Left cardiac atrium (tissue), 4 donors: ENCODE data around the gene MRPS2. TPM values are rescaled to one million over a fixed set of nuclear protein-coding genes. Genes with fewer than 3 reads are reported as not detected.
"Not testable (repeated sequence)": the region's sequence is repeated elsewhere in the genome, so short reads cannot be mapped to it uniquely, and the experiment has no call there.

Source experiments
- ATAC-seq, 2 donors: fragments of 200-7000 bp; cut with Tn5 transposase; one replicate each; pipeline ENCODE4 v1.9.1; 2020; ENCODE audit warnings: mild to moderate bottlenecking in 2 of 2, moderate library complexity in 2 of 2
- DNase-seq: peaks from one replicate; pipeline ENCODE4 v3.0.0-alpha.2; 2020
- intact Hi-C, 2 donors: fragments of 100-400 bp; cut with DNase I; formaldehyde crosslinking; loops; one replicate each; pipeline versions ENCODE4 v1.14.1 to v1.15.1; 2022 to 2023
- total RNA-seq, 2 donors: library from RNA; stranded (reverse); fragmentation: NEBNext Ultra II Directional; extraction: Animal tissue kit (Norgen Biotek cat#: 25700); gene quantifications; one replicate each; pipeline ENCODE4 v1.2.1, GENCODE V29; 2021
- donor health status: DM: no; HTN: yes; CAD: no.
- donor health status: DM: no; HTN: yes; CAD: no; lungs with severe emphysema.
- donor health status: DM: yes; HTN: yes; CAD: no.
- donor health status: Dilated cardiomyopathy.

MRPS2 gene
- total RNA-seq, 2 donors from 2014 or later: 32.6 to 34.0 TPM

DNA sequence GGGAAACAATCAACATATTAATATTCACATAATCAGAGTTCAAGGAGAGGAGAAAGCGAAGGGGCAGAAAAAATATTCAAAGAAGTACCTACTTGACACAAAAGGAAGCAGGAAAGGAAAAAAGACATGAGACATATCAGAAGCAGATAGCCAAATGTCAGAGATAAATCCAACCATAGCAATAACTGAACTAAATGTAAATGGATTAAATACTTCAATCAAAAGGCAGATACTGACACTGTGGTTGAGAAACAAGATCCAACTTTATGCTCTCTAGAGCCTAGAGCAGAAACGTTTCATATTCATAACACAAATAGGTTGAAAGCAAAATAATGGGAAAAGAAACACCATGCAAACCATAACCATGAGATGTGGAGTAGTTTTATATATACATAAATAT is 9.0 kb downstream of the MRPS2 start:
- intact Hi-C loops: no loop called here
- DNase-seq (no peak), ATAC-seq (no peak)

DNA sequence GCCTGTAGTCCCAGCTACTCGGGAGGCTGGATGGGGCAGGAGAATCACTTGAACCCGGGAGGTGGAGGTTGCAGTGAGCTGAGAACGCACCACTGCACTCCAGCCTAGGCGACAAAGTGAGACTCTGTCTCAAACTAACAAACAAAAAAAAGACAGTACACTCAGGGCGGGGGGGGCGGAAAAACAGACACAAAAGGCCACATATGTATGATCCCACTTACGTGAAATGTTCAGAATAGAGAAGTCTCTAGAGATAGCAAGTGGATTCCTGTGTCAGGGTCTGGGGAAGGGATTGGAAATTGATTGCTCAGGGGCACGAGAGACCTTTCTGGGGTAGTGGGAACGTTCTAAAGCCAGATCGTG is 11.7 kb downstream of the MRPS2 start:
- no peak for DNase-seq

DNA sequence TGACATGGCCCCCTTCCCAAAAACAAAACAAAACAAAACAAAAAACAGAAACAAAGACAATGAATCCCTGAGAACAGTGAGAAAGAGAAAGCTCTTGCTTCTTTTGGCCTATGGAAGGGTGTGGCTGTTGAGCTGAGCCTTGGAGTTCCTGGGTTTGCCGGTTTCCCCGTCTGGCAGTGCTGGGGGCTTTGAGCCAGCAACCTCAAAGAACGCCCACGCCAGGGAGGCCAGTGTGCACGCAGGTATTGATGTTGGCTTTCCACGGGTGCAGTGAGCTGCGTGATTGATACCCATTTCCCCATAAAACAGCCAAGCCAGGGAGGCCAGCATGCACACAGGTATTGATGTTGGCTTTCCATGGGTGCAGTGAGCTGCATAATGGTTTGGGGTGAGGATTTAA is 12.4 kb downstream of the MRPS2 start:
- DNase-seq: no peak

More for the DNA sequence above, 11.7 kb downstream of the MRPS2 start:
- intact Hi-C loops: no loop called here
- no peak for ATAC-seq

GRCh38 chr9:135513351-135513846 is 12.9 kb downstream of the MRPS2 start:
- no peak for DNase-seq
- intact Hi-C loops: no loop called here
- ATAC-seq: no peak

More for the DNA sequence above, 12.4 kb downstream of the MRPS2 start:
- no peak for ATAC-seq
- intact Hi-C loops: no loop called here

DNA sequence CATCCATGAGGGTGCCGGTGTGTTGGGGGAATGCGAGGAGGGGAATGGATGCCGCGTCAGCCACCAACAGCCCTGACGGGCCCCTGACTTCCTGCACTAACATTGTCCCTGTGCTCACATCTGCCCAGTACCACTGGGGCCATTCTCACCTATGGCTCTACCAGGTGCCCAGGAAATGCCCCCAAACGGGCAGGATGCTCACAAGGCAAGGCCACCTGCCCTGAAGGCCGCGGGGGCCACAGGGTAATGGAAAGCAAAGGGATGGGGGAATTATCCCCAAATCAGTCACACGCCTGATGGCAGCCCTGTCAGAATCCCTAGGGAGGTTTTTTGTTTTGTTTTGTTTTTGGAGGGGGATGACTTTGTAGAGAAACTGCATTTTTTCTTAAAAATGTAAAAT is 13.4 kb downstream of the MRPS2 start:
- DNase-seq: not testable (repeated sequence)

GRCh38 chr9:135514342-135515082 is 14.0 kb downstream of the MRPS2 start:
- intact Hi-C loops: no loop called here

More for the DNA sequence above, 13.4 kb downstream of the MRPS2 start:
- ATAC-seq, intact Hi-C loops: not testable (repeated sequence)

DNA sequence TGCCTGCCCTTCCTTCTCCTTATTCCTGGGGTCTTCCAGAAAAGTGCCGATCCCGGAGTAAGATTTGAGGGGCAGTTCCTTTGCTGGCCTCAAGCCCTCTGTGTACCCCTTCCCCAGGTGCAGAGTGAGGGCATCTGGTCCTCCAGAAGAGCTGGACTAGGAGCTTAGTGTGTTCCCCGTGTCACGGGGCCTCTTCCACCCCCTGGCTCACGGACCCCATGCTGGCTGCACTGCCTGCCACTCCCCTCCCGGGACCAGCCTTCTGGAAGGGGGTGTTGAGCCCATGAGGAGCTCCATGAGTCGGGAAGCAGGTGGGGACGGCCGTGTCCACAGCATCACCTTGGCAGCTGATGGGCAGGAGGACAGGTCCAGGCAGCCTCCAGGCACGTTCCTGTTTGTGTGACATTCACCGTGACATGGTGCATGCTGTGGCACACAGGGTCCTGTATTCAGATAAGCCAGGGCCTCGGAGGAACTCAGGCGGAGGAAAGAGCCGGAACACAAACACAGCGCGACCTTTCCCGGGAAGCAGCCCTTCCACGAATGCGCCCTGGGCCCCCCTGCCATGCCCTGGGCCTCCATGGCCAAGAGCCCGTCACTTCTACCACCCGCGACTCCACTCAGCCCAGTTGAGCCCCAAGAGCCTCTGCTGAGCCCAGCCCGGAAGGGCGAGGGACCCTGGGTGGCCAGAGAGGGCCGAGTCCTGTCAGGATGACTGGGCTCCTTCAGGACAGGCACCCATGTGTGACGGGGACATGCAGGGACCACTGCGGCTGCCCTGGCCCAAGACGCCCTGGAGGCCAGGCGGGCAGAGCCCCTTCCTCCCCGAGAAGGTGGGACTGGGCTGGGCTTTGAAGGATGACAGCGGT is 14.8 kb downstream of the MRPS2 start:
- DNase-seq: no peak
- intact Hi-C loops: no loop called here
- ATAC-seq: no peak

More at GRCh38 chr9:135514342-135515082, 14.0 kb downstream of the MRPS2 start:
- DNase-seq (no peak), ATAC-seq (no peak)

- no peak for DNase-seq
- no peak for ATAC-seq
- intact Hi-C loops: no loop called here
Measured at GRCh38 chr9:135516132-135516860, 15.8 kb downstream of the MRPS2 start.

DNA sequence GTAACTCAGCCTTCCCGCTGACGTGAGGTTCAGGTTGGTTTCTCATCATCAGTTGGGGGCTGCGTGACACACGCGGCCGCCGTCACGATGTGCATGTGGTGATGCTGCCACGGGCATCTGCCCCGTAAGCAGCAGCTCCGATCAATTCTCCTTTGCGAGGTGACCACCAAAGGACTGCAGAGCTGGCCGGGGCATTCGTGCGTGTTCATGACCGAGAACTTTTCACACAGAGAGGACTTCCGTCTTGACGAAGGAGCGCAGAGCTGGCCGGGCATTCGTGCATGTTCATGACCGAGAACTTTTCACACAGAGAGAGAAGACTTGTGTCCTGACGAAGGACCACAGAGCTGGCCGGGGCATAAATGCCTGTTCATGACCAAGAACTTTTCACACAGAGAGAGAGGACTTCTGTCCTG is 16.9 kb downstream of the MRPS2 start:
- ATAC-seq (no peak), DNase-seq (no peak)
- intact Hi-C loops: no loop called here

DNA sequence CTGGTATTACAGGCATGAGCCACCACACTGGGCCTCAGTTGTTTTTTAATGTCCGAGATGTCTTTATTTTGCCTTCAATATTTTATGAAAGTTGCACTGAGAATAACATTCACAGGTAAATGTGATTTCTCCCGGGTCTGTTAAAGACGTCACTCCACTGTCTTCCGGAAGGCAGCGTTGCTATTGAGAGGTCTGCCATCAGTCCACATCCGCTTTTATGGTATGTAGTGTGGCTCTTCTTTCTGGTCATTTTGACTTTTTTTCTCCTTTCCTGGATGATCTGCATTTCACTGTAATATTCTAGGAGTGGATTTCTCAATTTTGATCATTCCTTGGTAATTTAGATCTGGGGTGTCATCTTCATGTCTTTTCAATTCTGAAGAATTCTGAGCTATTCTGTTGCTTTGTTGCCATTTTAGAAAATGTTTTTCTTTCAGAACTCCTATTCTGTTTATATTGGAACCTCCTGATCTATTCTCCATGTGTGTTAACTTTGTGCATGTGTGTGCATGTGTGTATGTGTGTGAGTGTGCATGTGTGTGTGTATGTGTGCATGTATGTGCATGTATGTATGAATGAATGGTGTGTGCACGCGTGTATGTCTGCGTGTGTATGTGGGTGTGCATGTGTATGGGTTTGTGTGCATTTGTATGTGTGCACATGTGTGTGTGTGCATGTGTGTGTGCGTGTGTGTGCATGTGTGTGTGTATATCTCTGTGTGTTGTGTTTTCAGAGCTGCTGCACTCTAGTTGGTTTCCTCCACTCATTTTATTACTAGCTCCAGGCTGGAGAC is 18.9 kb downstream of the MRPS2 start:
- DNase-seq (no peak), ATAC-seq (no peak)
- intact Hi-C loops: no loop called here

- intact Hi-C loops: no loop called here
Measured at GRCh38 chr9:135520916-135521607, 20.6 kb downstream of the MRPS2 start, which contains the start of gene LCN1. Gene LCN1, plus strand, starts transcription at chr9:135521440. Its CDS starts 58 bp downstream, at chr9:135521498.

GRCh38 chr9:135521608-135522095 is 21.2 kb downstream of the MRPS2 start:
- intact Hi-C loops: no loop called here
- DNase-seq: no peak

More at GRCh38 chr9:135520916-135521607, 20.6 kb downstream of the MRPS2 start, which contains the start of gene LCN1:
- no peak for ATAC-seq
- no peak for DNase-seq

GRCh38 chr9:135522137-135522877 is 21.8 kb downstream of the MRPS2 start:
- ATAC-seq (no peak), DNase-seq (no peak)
- intact Hi-C loops: no loop called here

More at GRCh38 chr9:135521608-135522095, 21.2 kb downstream of the MRPS2 start:
- ATAC-seq: no peak

GRCh38 chr9:135522931-135523330 is 22.4 kb downstream of the MRPS2 start:
- DNase-seq (no peak), ATAC-seq (no peak)
- intact Hi-C loops: no loop called here

DNA sequence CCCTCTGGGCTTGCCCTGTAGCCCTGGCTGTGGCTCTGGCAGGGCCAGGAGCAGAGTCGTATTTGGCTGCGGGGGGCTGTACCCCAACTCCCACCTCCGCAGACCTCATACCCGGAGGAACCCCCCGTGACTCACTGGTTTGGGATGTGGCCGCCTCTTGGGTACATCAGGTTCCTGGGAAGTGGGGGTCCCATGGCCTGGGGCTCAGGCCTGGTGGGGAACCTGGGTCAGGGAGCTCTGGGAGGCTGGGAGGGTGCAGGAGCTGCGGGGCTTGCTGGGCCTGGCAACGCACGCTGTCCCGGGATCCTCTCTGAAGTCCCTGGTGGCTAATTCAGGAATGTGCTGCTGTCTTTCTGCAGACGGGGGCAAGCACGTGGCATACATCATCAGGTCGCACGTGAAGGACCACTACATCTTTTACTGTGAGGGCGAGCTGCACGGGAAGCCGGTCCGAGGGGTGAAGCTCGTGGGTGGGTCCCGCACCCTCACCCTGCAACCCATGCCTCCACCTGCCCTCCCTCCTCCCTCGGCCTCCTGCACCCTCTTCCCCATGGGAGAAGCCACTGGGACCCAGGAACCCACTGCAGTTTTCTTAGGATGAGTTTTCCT is 23.1 kb downstream of the MRPS2 start:
- DNase-seq: no peak
- ATAC-seq: no peak
- intact Hi-C loops: no loop called here

DNA sequence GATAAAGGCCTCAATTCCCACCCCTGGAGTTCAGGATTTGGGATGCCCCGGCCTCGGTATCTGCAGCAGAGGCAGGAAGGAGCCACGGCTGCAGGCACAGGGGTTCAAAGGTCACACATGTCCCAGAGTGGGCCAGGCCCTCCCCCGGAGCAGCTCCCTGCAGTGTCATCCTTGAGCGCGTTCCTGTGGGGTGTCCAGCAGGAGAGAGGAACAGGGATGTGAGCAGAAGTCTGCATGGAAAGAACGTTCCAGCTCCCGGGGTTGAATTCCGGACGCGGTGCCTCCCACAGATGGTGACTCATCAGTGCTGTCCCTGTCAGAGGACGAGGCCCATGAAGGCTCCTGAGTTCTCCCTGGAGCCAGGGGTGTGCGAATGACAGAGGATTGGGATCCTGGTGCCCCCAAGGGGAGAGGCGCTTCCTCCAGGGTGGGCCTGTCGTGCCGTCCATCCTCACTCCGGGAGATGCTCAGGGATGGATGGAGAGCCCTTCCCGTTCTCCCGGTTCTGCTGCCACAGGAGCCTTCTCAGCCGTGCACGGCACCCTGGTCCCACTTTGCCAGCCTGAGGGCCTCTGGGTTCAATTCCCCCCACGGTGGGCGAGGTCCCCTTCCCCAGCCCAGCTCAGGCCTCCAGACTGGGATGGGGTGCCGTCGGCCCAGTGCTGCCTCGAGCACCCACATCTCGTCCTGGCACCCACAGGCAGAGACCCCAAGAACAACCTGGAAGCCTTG is 23.8 kb downstream of the MRPS2 start:
- intact Hi-C loops: no loop called here
- DNase-seq: no peak
- no peak for ATAC-seq
